Stimulated activated CD4-positive, alpha-beta T cell treated with anti-CD3 and anti-CD28 coated beads, TNF-alpha, amount 100 ng/mL, for 48 hours (primary cell): ENCODE measurements around the gene POU6F2.
A peak's percentile ranks its signal among the peaks of the same experiment; 100 is the strongest.

ENCODE experiments used
- DNase-seq, 3 donors: peaks; one replicate each; pipeline ENCODE4 v3.0.0-alpha.2; 2020; ENCODE audit warnings: low read depth in 3 of 3

Gene POU6F2

GRCh38 chr7:39399986-39400385, 422.3 kb downstream of the POU6F2 start:
- DNase-seq, result no peak

- DNase-seq, result no peak
Observed at GRCh38 chr7:39400836-39401235, 423.1 kb downstream of the POU6F2 start.

- DNase-seq, result no peak
Observed at GRCh38 chr7:39402034-39402433, 424.3 kb downstream of the POU6F2 start.

GRCh38 chr7:39404907-39405306, 427.2 kb downstream of the POU6F2 start:
- DNase-seq, result no peak

- DNase-seq, result no peak
Observed at GRCh38 chr7:39405581-39405980, 427.9 kb downstream of the POU6F2 start.

- no peak for DNase-seq
Observed at GRCh38 chr7:39406467-39406866, 428.8 kb downstream of the POU6F2 start.

GRCh38 chr7:39407137-39407536, 429.4 kb downstream of the POU6F2 start:
- DNase-seq, result no peak

GRCh38 chr7:39407723-39408122, 430.0 kb downstream of the POU6F2 start:
- no peak for DNase-seq

GRCh38 chr7:39408906-39409305, 431.2 kb downstream of the POU6F2 start:
- no peak for DNase-seq

- DNase-seq, result no peak
Observed at GRCh38 chr7:39410582-39410981, 432.9 kb downstream of the POU6F2 start.

GRCh38 chr7:39413636-39414223, 436.0 kb downstream of the POU6F2 start:
- no peak for DNase-seq

GRCh38 chr7:39414224-39415035, 436.7 kb downstream of the POU6F2 start:
- peak; percentile 7 to 27 (median 25) for DNase-seq

- DNase-seq, result no peak
Observed at GRCh38 chr7:39415091-39415787, 437.5 kb downstream of the POU6F2 start.

GRCh38 chr7:39416866-39417265, 439.2 kb downstream of the POU6F2 start:
- no peak for DNase-seq

- DNase-seq, result no peak
Observed at GRCh38 chr7:39417642-39418041, 439.9 kb downstream of the POU6F2 start.

- DNase-seq, result no peak
Observed at GRCh38 chr7:39421251-39421650, 443.5 kb downstream of the POU6F2 start.

- DNase-seq, result no peak
Observed at GRCh38 chr7:39421661-39422060, 444.0 kb downstream of the POU6F2 start.

- DNase-seq, result no peak
Observed at GRCh38 chr7:39428221-39428620, 450.5 kb downstream of the POU6F2 start.

- DNase-seq, result no peak
Observed at GRCh38 chr7:39429421-39429820, 451.7 kb downstream of the POU6F2 start.

- no peak for DNase-seq
Observed at GRCh38 chr7:39430441-39430840, 452.7 kb downstream of the POU6F2 start.

- no peak for DNase-seq
Observed at GRCh38 chr7:39430909-39431641, 453.4 kb downstream of the POU6F2 start.

GRCh38 chr7:39432368-39432767, 454.7 kb downstream of the POU6F2 start:
- no peak for DNase-seq
